IPS-18c (cell line): Measurements from ENCODE around the gene CD14.
A peak's percentile ranks its signal among the peaks of the same experiment; 100 is the strongest.
"Not testable (repeated sequence)": the region's sequence is repeated elsewhere in the genome, so short reads cannot be mapped to it uniquely, and the experiment has no call there.

ENCODE experiments used
- H3K4me3 ChIP-seq: 2 replicates; pipeline ENCODE4 v1.7.0; 2013; ENCODE audit warnings: low read depth, mild to moderate bottlenecking, low read length, moderate library complexity; ENCODE audit not compliant: insufficient read depth
- H3K9me3 ChIP-seq: one replicate; pipeline ENCODE4 v1.6.1; 2013; ENCODE audit warnings: mild to moderate bottlenecking, low read length, moderate library complexity; ENCODE audit not compliant: control insufficient read depth, insufficient read depth

Gene CD14

DNA sequence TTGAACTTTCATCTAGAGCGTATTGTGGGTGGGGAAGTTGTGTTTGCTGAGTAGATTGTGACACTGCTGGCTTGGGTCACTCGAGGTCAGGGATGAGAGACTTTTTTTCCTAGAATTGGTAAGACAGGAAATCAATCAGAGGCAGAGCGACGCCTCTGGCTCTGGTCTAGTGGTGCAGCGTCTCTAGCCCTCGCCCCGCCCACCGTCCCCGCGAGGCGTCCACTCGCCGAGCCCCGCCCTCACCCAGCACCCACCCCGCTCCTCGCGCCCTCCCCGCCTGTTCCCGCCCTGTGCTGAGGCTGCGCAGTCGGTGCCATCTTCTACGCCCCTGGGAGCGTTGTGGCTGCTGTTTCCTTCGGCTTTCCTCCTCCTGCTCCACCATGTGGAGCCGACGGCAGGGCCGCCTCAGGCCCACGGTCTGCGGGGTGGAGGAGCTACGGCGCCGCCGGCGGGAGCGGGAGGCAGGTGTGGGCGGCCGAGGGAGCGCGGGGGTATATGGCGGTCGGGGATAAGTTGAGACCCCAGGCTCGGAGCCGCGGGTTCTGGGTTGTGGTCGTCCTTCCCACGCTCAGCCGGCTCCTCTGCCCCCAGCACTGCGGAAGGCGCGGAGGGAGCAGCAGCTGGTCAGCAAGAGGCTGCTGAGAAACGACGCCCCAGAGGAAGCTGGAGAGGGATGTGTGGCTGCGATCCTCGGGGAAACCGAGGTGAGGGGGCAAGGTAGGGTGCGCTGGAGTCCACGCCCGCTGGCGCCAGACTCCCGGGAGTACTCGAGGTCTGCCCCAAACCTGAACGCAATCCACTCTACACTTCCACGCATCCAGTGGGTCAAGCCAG, 6.4 kb upstream of the CD14 start, which contains the start of gene TMCO6:
TSS of gene TMCO6 (plus strand) at position 304 of the 834 bp plus-strand sequence. CDS start at position 381, 77 bp downstream.
- Histone ChIP-seq H3K4me3 (peak within 1 kb of the TSS; percentile 63), H3K9me3 (no peaks in the 10 kb centered on the region)

DNA sequence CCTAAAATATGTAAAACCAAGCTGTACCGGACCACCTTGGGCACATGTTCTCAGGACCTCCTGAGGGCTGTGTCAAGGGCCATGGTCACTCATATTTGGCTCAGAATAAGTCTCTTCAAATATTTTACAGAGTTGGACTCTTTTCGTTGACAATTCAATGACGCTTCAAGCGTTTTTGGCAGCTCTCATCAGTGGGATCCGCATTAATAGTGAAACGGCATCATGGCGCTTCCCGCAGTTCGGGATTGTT, 5.8 kb upstream of the CD14 start:
- not testable (repeated sequence) for H3K4me3 ChIP-seq, H3K9me3 ChIP-seq

DNA sequence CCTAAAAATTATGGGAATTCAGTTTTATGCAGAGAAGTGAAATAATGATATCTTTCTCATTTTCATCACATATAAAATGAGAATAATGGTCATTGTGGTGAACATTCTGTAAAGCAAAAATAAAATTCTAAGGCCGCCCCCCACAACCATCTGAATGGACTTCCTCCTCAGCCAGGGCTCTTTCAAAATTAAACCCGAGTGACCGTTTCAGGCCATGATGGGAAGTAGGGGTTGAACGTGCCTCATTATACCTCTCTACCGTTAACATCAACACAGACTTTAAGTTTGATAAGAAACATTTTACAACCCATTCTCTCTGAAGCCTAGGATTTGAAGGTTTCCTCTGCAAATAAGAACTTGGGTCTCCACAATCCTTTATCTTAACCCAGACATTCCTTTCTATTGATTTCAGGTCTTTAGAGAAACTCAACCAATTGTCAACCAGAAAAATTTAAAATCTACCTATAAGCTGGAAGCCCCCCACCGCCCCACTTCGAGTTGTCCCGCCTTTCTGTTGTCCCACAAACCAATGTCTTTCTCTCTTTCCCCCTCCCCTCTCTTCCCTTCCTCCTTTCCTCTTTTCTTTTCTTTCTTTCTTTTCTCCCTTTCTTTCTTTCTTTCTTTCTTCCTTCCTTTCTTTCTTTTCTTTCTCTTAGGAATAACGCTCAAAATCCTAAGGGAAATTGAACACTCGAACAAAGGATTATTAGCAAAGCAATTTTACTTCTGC, 4.6 kb upstream of the CD14 start:
- no peak overlapping the region for H3K4me3 ChIP-seq
- peaks cover 4% of the 10 kb centered on the region for H3K9me3 ChIP-seq

DNA sequence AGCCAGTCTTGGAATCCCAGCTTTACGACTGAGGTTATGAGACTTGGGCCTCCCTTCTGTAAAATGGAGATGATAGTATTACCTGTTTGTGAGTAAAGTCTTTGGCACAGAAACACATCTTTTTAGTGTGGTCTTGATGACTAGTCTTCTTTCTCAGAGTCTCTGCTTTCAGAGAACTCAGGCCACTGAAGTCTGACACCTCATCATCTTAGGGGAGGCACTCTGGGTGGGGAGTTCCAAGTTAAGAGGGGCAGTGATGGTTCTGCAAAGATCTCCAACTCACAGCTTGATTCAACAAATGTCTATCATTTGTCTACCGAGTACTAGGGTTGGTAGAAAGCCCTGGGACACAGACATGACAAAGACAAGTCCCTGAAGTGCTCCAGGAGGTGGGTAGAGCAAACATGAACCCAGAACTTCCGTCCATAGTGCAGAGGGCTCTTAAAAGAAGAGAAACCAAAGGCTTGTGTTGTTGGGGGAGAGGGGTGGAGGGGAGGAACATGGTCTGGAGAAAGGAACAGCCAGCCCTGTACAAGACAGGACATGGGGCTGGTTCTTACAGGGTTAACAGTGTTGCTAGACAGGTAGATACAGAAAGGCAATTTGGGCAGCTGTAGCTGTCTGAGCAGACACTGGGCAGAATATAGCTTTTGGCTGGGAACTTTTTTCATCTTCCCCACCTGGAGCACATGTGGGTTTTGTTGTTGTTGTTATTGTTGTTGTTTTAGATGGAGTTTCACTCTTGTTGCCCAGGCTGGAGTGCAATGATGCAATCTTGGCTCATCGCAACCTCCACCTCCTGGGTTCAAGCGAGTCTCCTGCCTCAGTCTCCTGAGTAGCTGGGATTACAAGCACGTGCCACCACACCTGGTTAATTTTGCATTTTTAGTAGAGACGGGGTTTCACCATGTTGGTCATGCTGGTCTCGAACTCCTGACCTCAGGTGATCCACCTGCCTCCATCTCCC, 2.6 kb upstream of the CD14 start:
- peaks cover 4% of the 10 kb centered on the region for H3K9me3 ChIP-seq
- no peak overlapping the region for H3K4me3 ChIP-seq

DNA sequence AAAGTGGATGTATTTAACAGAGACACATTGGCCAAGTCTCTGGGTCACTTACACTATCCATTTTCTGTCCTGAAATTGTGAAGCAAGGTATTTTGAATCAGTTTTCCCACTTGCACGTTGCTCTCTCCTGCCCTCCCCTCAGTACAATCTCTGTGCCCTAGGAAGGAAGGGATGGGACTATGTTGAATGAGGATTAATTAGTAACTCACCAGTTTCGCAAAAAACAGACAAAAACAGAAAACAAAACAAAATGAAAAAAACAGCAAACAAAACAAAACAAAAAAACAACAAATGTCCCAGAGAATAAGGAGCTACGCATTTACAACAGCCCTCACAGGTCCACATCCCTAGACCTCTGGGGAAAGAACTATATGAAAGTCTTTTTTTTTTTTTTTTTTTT, 1.1 kb upstream of the CD14 start:
- Histone ChIP-seq H3K9me3 (peaks cover 4% of the 10 kb centered on the region), H3K4me3 (no peak overlapping the region)

DNA sequence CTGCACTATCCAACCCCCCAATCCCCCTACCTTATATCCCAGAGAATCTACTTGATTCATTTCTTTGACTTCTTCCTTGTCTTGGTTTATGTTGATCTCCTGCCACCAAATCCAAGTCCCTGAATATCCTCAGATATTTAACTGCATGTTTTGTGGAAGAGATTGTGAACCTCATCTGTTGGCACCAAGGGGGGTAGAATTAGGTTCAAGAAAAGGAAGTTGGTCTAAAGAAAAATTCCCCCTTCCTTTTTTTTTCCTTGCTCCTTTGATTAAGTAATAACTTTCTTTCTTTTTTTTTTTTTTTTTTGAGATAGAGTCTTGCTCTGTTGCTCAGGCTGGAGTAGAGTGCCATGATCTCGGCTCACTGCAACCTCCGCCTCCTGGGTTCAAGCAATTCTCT, 526 bp upstream of the CD14 start:
- no peak overlapping the region for H3K4me3 ChIP-seq
- peaks cover 6% of the 10 kb centered on the region for H3K9me3 ChIP-seq

DNA sequence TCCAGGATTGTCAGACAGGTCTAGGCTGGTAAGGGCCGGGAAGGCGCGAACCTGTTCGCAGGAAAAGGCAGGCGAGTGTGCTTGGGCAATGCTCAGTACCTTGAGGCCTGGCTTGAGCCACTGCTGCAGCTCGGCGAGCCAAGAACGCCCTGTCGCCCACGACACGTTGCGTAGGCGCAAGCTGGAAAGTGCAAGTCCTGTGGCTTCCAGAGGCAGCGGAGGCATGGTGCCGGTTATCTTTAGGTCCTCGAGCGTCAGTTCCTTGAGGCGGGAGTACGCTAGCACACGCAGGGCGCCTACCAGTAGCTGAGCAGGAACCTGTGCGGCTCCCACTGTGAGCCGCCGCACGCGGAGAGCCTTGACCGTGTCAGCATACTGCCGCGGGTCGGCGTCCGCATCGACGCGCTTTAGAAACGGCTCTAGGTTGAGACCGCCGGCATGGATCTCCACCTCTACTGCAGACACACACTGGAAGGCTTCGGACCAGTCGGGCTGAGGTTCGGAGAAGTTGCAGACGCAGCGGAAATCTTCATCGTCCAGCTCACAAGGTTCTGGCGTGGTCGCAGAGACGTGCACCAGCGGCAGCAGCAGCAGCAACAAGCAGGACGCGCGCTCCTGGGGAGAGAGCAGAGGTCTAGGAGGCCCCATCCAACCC, 482 bp downstream of the CD14 start:
- peak overlapping the region; percentile 44 for H3K4me3 ChIP-seq

DNA sequence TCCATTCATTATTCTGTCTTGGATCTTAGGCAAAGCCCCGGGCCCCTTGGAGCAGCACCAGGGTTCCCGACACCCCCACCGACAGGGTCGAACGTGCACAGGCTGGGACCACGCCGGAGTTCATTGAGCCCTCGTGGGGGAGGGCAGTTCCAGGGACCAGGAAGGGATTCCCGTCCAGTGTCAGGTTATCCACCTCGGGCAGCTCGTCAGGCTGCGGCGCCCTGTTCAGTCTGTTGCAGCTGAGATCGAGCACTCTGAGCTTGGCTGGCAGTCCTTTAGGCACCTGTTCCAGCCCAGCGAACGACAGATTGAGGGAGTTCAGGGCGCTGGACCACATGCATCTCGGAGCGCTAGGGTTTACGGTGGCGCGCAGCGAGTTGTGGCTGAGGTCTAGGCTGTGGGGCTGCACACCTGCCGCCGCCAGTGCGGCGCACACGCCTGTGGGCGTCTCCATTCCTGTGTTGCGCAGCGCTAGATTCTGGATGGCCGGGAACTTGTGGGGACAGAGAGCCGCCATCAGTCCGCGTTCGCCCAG, 1.1 kb downstream of the CD14 start:
- Histone ChIP-seq H3K4me3 (peak overlapping the region; percentile 44), H3K9me3 (peaks cover 12% of the 10 kb centered on the region)

More for the DNA sequence above, 482 bp downstream of the CD14 start:
- peaks cover 12% of the 10 kb centered on the region for H3K9me3 ChIP-seq

DNA sequence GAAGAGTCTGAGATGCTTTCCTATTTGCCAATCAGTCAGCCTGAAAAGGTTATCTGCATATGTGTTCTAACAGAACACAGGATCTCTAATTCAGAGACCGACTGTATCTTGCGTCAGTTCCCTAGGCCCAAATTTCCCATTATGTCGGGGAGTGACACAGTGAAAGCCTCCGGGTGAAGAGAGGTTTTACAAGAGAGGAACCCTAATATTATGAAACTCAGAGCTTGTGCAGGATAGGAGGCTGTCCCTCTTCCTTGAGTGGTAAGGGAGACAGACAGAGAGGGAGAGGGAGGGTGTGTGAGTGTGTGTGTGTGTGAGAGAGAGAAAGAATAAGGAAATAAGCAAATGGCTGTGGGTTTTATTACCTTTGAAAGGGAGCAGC, 1.9 kb downstream of the CD14 start:
- H3K9me3 ChIP-seq = peaks cover 12% of the 10 kb centered on the region

DNA sequence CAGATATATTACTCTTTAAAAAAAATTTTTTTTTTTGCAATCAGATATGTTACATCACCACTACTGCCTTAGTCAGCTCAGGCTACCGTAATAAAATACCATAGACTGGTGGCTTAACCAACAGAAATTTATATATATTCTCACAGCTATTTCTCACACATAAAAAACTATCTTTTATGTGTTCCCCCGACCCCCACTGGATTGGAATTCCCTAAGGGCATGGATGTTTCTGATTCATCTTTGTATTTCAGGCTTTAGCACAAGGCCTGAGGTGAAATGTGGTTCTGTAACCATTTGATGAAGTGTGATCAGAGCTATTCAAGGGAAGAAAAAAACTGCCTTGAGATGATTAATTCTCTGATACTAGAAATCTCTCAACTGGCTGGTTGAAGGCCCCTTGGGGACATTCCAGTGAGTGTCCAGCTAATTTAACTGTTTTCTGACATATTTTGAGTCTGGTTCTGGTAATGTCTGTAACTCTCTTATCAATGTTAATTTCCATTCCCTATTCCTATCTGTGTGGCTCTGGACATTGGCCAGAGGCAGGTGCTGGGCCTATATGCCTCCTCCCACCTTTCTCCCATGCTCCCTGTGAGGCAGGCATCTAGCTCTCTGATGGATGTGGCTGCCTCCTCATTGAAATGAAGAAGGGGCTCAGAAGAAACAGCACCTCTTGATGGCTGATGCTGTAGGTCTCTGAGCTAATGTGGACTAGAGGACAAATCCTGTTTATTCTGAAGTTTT, 2.5 kb downstream of the CD14 start:
- peaks cover 12% of the 10 kb centered on the region for H3K9me3 ChIP-seq

More for the DNA sequence above, 1.9 kb downstream of the CD14 start:
- H3K4me3 ChIP-seq = no peak overlapping the region

DNA sequence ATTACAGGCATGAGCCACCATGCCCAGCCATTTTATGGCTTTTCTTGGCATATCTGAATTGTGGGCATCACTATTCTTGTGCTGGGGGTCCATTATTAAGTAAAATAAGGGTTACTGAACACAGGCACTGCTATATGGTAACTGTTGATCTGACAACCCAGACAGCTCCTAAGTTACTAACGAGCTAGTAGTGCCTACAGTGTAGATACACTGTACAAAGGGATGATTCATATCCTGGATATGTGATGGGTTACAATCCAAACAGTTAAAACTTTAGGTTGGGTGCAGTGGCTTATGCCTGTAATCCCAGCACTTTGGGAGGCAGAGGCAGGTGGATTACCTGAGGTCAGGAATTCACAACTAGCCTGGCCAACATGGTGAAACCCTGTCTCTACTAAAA, 4.3 kb downstream of the CD14 start:
- Histone ChIP-seq H3K9me3 (peaks cover 12% of the 10 kb centered on the region), H3K4me3 (no peak overlapping the region)

More for the DNA sequence above, 2.5 kb downstream of the CD14 start:
- no peak overlapping the region for H3K4me3 ChIP-seq

DNA sequence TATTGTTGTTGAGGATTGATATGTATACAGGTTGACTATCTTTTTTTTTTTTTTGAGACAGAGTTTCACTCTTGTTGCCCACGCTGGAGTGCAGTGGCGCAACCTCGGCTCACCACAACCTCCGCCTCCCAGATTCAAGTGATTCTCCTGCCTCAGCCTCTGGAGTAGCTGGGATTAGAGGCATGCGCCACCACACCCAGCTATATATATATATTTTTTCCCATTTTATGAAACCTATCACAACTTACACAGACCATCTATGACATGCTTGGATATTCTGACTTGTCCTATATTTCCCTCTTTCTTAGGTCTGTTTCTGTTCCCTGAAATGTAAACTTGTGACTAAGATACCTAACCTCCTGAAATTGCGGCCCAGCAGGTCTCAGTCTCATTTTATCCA, 5.0 kb downstream of the CD14 start:
- H3K4me3 ChIP-seq = no peak overlapping the region
- peaks cover 12% of the 10 kb centered on the region for H3K9me3 ChIP-seq

DNA sequence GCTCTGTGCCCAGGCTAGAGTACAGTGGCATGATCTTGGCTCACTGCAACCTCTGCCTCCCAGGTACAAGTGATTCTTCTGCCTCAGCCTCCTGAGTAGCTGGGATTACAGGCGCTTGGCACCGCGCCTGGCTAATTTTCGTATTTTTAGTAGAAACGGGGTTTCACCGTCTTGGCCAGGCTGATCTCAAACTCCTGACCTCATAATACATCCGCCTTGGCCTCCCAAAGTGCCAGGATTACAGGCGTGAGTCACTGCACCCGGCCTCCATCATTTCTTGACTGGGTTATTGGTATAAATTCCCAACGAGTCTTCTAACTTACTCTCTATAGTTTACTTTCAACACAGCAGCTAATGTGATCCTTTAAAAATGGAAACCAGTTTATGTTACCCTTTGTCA, 8.1 kb downstream of the CD14 start:
- not testable (repeated sequence) for H3K9me3 ChIP-seq, H3K4me3 ChIP-seq

DNA sequence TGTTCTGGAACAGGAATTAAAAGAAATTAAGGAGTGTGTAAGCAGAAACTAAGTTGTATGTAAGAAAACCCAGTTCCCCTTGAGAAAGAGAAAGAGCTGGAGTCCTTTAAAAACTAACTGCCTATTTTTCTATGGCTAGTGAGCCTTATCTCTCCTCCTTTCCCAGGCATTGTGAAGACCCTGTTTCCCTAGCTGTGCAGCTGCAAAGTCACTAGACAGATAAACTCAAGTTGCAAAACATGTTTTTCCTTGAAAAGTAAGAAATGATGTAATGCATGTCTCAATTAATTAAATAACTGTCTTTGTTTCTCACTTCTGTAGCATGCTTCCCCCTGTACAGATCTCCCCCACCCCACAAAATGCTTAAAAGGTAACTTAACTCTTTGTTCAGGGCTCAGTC, 9.9 kb downstream of the CD14 start:
- not testable (repeated sequence) for H3K9me3 ChIP-seq, H3K4me3 ChIP-seq

DNA sequence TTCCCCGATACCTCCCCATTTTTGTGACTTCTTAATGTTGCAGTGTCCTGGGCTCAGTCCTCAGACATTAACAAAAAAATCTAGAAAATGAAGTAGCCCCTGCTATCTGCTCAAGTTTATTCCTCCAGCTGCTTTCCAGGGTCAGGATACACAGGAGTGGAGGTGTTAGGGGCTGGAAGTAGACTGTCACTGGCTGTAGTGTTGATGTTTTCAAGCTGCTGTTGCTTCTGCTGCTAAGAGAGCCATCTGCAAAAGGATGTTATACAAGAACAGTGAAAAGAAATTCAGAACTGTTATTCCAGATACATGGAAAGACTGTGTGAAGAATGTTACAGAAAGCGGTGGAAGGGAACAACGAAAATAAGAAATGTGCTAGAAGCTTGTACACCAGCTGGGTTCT, 10.7 kb downstream of the CD14 start:
- Histone ChIP-seq H3K4me3 (no peak overlapping the region), H3K9me3 (no peaks in the 10 kb centered on the region)

DNA sequence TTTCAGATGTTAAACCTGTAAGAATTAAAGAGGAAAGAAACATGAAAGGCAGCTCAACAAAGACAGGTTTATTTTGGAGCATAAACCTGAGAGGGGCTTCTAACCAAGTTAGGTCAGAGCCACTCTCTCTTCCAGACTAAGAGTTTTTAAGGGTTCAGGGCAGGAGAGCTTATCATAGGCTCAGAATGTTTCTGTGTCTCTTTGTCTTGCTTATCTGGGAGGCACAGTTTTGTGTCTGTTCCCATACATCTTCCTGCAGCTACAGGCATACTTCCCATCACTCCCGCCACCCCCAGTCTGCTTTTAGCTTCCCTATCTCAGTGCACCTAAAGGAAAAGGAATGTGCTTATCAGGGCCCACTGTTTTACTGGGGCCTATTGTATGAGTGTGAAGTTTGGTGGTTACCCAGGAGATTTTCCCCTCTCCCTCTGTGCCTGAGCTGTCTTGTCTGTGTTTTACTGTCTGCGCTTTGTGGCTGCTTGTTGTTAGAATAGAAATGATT, 21.9 kb downstream of the CD14 start:
- Histone ChIP-seq H3K4me3 (no peak overlapping the region), H3K9me3 (no peaks in the 10 kb centered on the region)
